Pulmonary artery endothelial cell (primary cell): ENCODE results near the gene LCK. TPM values are rescaled to one million over a fixed set of nuclear protein-coding genes. Genes with fewer than 3 reads are reported as not detected.
A peak's percentile ranks its signal among the peaks of the same experiment; 100 is the strongest.

Source experiments
- DNase-seq: peaks from one replicate; pipeline ENCODE4 v3.0.0-alpha.2; 2011; ENCODE audit warnings: low read depth, low spot score
- total RNA-seq: library from RNA; depleted of rRNA; stranded (reverse); fragments of >200 nt; gene quantifications from 2 replicates; pipeline ENCODE4 v1.2.3, GENCODE V29; 2014

Gene LCK
- total RNA-seq, result 0.11 and 0.26 TPM in 2 replicates

- no peak for DNase-seq
Observed at GRCh38 chr1:32250893-32251716, at the start of gene LCK. Gene LCK (plus strand): TSS chr1:32251265. CDS start chr1:32274330, 23,065 bp downstream.

GRCh38 chr1:32204943-32205361 lies 46.1 kb upstream of the LCK start:
- no peak for DNase-seq

- DNase-seq, result no peak
Observed at GRCh38 chr1:32205401-32206370, 45.4 kb upstream of the LCK start, which contains the start of gene IQCC. Gene IQCC (plus strand): TSS chr1:32205671. CDS start chr1:32205682, 11 bp downstream.

GRCh38 chr1:32208469-32208868 lies 42.6 kb upstream of the LCK start:
- DNase-seq, result no peak

GRCh38 chr1:32208891-32209328 lies 42.2 kb upstream of the LCK start, which contains the start of gene DCDC2B:
Gene DCDC2B (plus strand): TSS chr1:32209089. CDS start chr1:32209094, 5 bp downstream.
- DNase-seq, result no peak

GRCh38 chr1:32215629-32216480 lies 35.2 kb upstream of the LCK start:
- DNase-seq, result peak; percentile 27

- no peak for DNase-seq
Observed at GRCh38 chr1:32216566-32216965, 34.5 kb upstream of the LCK start.

GRCh38 chr1:32219022-32219421 lies 32.0 kb upstream of the LCK start:
- no peak for DNase-seq

- DNase-seq, result no peak
Observed at GRCh38 chr1:32220746-32221580, 30.1 kb upstream of the LCK start.

- no peak for DNase-seq
Observed at GRCh38 chr1:32221581-32221979, 29.5 kb upstream of the LCK start.

GRCh38 chr1:32221980-32222755 lies 28.9 kb upstream of the LCK start, which contains the start of the genes EIF3I and TMEM234:
Gene EIF3I (plus strand): TSS chr1:32222407. CDS start chr1:32222442, 35 bp downstream.
Gene TMEM234 (minus strand): TSS chr1:32222353. CDS start chr1:32222322, 31 bp downstream.
- peak; percentile 77 for DNase-seq

- DNase-seq, result no peak
Observed at GRCh38 chr1:32223683-32224082, 27.4 kb upstream of the LCK start.

- no peak for DNase-seq
Observed at GRCh38 chr1:32224285-32224684, 26.8 kb upstream of the LCK start.

- DNase-seq, result no peak
Observed at GRCh38 chr1:32228771-32229170, 22.3 kb upstream of the LCK start.

GRCh38 chr1:32231843-32232432 lies 19.1 kb upstream of the LCK start:
- no peak for DNase-seq

GRCh38 chr1:32232558-32233304 lies 18.3 kb upstream of the LCK start:
- DNase-seq, result no peak

- DNase-seq, result no peak
Observed at GRCh38 chr1:32234792-32235191, 16.3 kb upstream of the LCK start.

- DNase-seq, result no peak
Observed at GRCh38 chr1:32239337-32239736, 11.7 kb upstream of the LCK start.
